Testis (tissue), 2 donors: ENCODE measurements around the gene TUBGCP6.

Experiments used
- CTCF ChIP-seq, 3 experiments: fragments of 450-650 bp in 2 of 3; fragments of 200-600 bp in 1 of 3; sonication (generic) in 1 of 3; IDR thresholded peaks; one replicate each; pipeline ENCODE4 v1.5.1; 2016 to 2019; ENCODE audit warnings: antibody characterized with exemption in 3 of 3, mild to moderate bottlenecking in 2 of 3, moderate library complexity in 1 of 3
- POLR2A ChIP-seq: fragments of 450-650 bp; IDR thresholded peaks from one replicate; pipeline ENCODE4 v1.6.1; 2017; ENCODE audit warnings: antibody characterized with exemption, mild to moderate bottlenecking, moderate library complexity

GRCh38 chr22:50210378-50211139 lies 34.3 kb downstream of the TUBGCP6 start:
- TF ChIP-seq CTCF (IDR thresholded peaks at IDR 0.05) = no peak
- no peak for TF ChIP-seq POLR2A
